Dendritic cell treated with granulocyte-macrophage colony-stimulating factor and Interleukin-4, amounts not matched to agents 40 ng/mL and 50 ng/mL, for 4 days (primary cell): ENCODE data around the gene NCOA6.

ENCODE experiments used
- H3K27ac Mint-ChIP-seq: one replicate; pipeline ENCODE4 v1.8.0; 2022; ENCODE audit warnings: mild to moderate bottlenecking, mixed read lengths
- H3K27me3 Mint-ChIP-seq: one replicate; pipeline ENCODE4 v1.8.0; 2022; ENCODE audit warnings: mild to moderate bottlenecking, mixed read lengths
- H3K36me3 Mint-ChIP-seq: one replicate; pipeline ENCODE4 v1.8.0; 2022; ENCODE audit warnings: low read depth, mixed read lengths
- H3K4me1 Mint-ChIP-seq: one replicate; pipeline ENCODE4 v1.8.0; 2022; ENCODE audit warnings: low read depth, mixed read lengths
- H3K4me3 Mint-ChIP-seq: one replicate; pipeline ENCODE4 v1.8.0; 2022; ENCODE audit warnings: mild to moderate bottlenecking, moderate library complexity, mixed read lengths
- H3K9me3 Mint-ChIP-seq: one replicate; pipeline ENCODE4 v1.8.0; 2022; ENCODE audit warnings: mixed read lengths
- intact Hi-C: fragments of 100-400 bp; cut with micrococcal nuclease; formaldehyde crosslinking; loops from one replicate; pipeline ENCODE4 v1.15.0; 2022

NCOA6 gene

GRCh38 chr20:34852298-34852697, 26.8 kb upstream of the NCOA6 start:
- H3K9me3 Mint-ChIP-seq, result no peaks in the 10 kb centered on the region
- H3K27ac Mint-ChIP-seq, result no peak overlapping the region
- intact Hi-C loops, result no loop called here
- no peak overlapping the region for H3K4me3 Mint-ChIP-seq
- H3K27me3 Mint-ChIP-seq, result no peaks in the 10 kb centered on the region
- no peaks in the 10 kb centered on the region for H3K4me1 Mint-ChIP-seq
- peaks cover 11% of the 10 kb centered on the region for H3K36me3 Mint-ChIP-seq

- no peaks in the 10 kb centered on the region for H3K4me1 Mint-ChIP-seq
- no peaks in the 10 kb centered on the region for H3K9me3 Mint-ChIP-seq
- intact Hi-C loops, result no loop called here
- no peaks in the 10 kb centered on the region for H3K27me3 Mint-ChIP-seq
- H3K27ac Mint-ChIP-seq, result no peak overlapping the region
- peaks cover 15% of the 10 kb centered on the region for H3K36me3 Mint-ChIP-seq
- no peak overlapping the region for H3K4me3 Mint-ChIP-seq
Observed at GRCh38 chr20:34850969-34851368, 25.5 kb upstream of the NCOA6 start.

GRCh38 chr20:34849778-34850177, 24.3 kb upstream of the NCOA6 start:
- Mint-ChIP-seq H3K27ac (no peak overlapping the region), H3K4me1 (no peaks in the 10 kb centered on the region), H3K36me3 (peaks cover 15% of the 10 kb centered on the region), H3K27me3 (no peaks in the 10 kb centered on the region), H3K4me3 (no peak overlapping the region), H3K9me3 (no peaks in the 10 kb centered on the region)
- intact Hi-C loops, result no loop called here

GRCh38 chr20:34848597-34848996, 23.1 kb upstream of the NCOA6 start:
- peaks cover 15% of the 10 kb centered on the region for H3K36me3 Mint-ChIP-seq
- no peak overlapping the region for H3K4me3 Mint-ChIP-seq
- intact Hi-C loops, result no loop called here
- no peaks in the 10 kb centered on the region for H3K9me3 Mint-ChIP-seq
- H3K27me3 Mint-ChIP-seq, result no peaks in the 10 kb centered on the region
- no peak overlapping the region for H3K27ac Mint-ChIP-seq
- no peaks in the 10 kb centered on the region for H3K4me1 Mint-ChIP-seq

GRCh38 chr20:34843421-34843820, 18.0 kb upstream of the NCOA6 start:
- H3K4me3 Mint-ChIP-seq, result no peak overlapping the region
- no peak overlapping the region for H3K27ac Mint-ChIP-seq
- intact Hi-C loops, result no loop called here
- H3K4me1 Mint-ChIP-seq, result no peaks in the 10 kb centered on the region
- peaks cover 6% of the 10 kb centered on the region for H3K36me3 Mint-ChIP-seq
- no peaks in the 10 kb centered on the region for H3K27me3 Mint-ChIP-seq
- no peaks in the 10 kb centered on the region for H3K9me3 Mint-ChIP-seq

- peaks cover 3% of the 10 kb centered on the region for H3K36me3 Mint-ChIP-seq
- no peaks in the 10 kb centered on the region for H3K9me3 Mint-ChIP-seq
- H3K27ac Mint-ChIP-seq, result no peak overlapping the region
- intact Hi-C loops, result no loop called here
- no peaks in the 10 kb centered on the region for H3K27me3 Mint-ChIP-seq
- no peaks in the 10 kb centered on the region for H3K4me1 Mint-ChIP-seq
- H3K4me3 Mint-ChIP-seq, result no peak overlapping the region
Observed at GRCh38 chr20:34842143-34842542, 16.7 kb upstream of the NCOA6 start.

GRCh38 chr20:34834459-34834893, 9.0 kb upstream of the NCOA6 start:
- intact Hi-C loops, result loop anchor here (5.0 kb wide), 1 partner anchor 128 kb away; no protein-coding TSS in a partner anchor
- Mint-ChIP-seq H3K27ac (no peak overlapping the region), H3K4me1 (peaks cover 12% of the 10 kb centered on the region)

GRCh38 chr20:34831936-34832335, 6.5 kb upstream of the NCOA6 start:
- Mint-ChIP-seq H3K27ac (no peak overlapping the region), H3K36me3 (no peaks in the 10 kb centered on the region), H3K27me3 (no peaks in the 10 kb centered on the region), H3K9me3 (no peaks in the 10 kb centered on the region), H3K4me3 (no peak overlapping the region), H3K4me1 (peaks cover 12% of the 10 kb centered on the region)
- intact Hi-C loops, result loop anchor here (5.0 kb wide), 1 partner anchor 130 kb away; no protein-coding TSS in a partner anchor

More at GRCh38 chr20:34834459-34834893, 9.0 kb upstream of the NCOA6 start:
- Mint-ChIP-seq H3K4me3 (no peak overlapping the region), H3K9me3 (no peaks in the 10 kb centered on the region), H3K36me3 (no peaks in the 10 kb centered on the region), H3K27me3 (no peaks in the 10 kb centered on the region)

GRCh38 chr20:34829191-34829590, 3.7 kb upstream of the NCOA6 start:
- no peaks in the 10 kb centered on the region for H3K9me3 Mint-ChIP-seq
- H3K27me3 Mint-ChIP-seq, result no peaks in the 10 kb centered on the region
- intact Hi-C loops, result no loop called here
- no peak overlapping the region for H3K4me3 Mint-ChIP-seq
- no peak overlapping the region for H3K27ac Mint-ChIP-seq
- H3K4me1 Mint-ChIP-seq, result peaks cover 19% of the 10 kb centered on the region
- H3K36me3 Mint-ChIP-seq, result peaks cover 8% of the 10 kb centered on the region

- intact Hi-C loops, result loop anchor here (2.0 kb wide), 1 partner anchor 50 kb away; no protein-coding TSS in a partner anchor
- Mint-ChIP-seq H3K4me3 (peak overlapping the region; percentile 95), H3K36me3 (peaks cover 20% of the 10 kb centered on the region), H3K27ac (peak overlapping the region; percentile 89), H3K9me3 (no peaks in the 10 kb centered on the region), H3K27me3 (no peaks in the 10 kb centered on the region), H3K4me1 (peaks cover 43% of the 10 kb centered on the region)
Observed at GRCh38 chr20:34824806-34825529, 483 bp downstream of the NCOA6 start.

- Mint-ChIP-seq H3K27me3 (no peaks in the 10 kb centered on the region), H3K27ac (peak overlapping the region; percentile 89), H3K9me3 (no peaks in the 10 kb centered on the region), H3K4me3 (peak overlapping the region; percentile 95), H3K36me3 (peaks cover 20% of the 10 kb centered on the region), H3K4me1 (peaks cover 43% of the 10 kb centered on the region)
- intact Hi-C loops, result loop anchor here (2.0 kb wide), 1 partner anchor 50 kb away; no protein-coding TSS in a partner anchor
Observed at GRCh38 chr20:34824452-34824805, 1.0 kb downstream of the NCOA6 start.

GRCh38 chr20:34824026-34824425, 1.4 kb downstream of the NCOA6 start:
- Mint-ChIP-seq H3K27ac (peak overlapping the region; percentile 89), H3K4me1 (peaks cover 43% of the 10 kb centered on the region), H3K27me3 (no peaks in the 10 kb centered on the region), H3K4me3 (peak overlapping the region; percentile 95), H3K9me3 (no peaks in the 10 kb centered on the region), H3K36me3 (peaks cover 20% of the 10 kb centered on the region)
- intact Hi-C loops, result loop anchor here (2.0 kb wide), 1 partner anchor 51 kb away; no protein-coding TSS in a partner anchor

GRCh38 chr20:34820805-34821578, 4.5 kb downstream of the NCOA6 start:
- Mint-ChIP-seq H3K9me3 (no peaks in the 10 kb centered on the region), H3K36me3 (peaks cover 20% of the 10 kb centered on the region), H3K27me3 (no peaks in the 10 kb centered on the region), H3K27ac (no peak overlapping the region), H3K4me1 (peaks cover 58% of the 10 kb centered on the region), H3K4me3 (no peak overlapping the region)
- intact Hi-C loops, result no loop called here

GRCh38 chr20:34817801-34818200, 7.7 kb downstream of the NCOA6 start:
- Mint-ChIP-seq H3K4me3 (no peak overlapping the region), H3K4me1 (peaks cover 39% of the 10 kb centered on the region), H3K27ac (no peak overlapping the region)

More at GRCh38 chr20:34817801-34818200, 7.7 kb downstream of the NCOA6 start:
- H3K36me3 Mint-ChIP-seq, result peaks cover 11% of the 10 kb centered on the region
- no peaks in the 10 kb centered on the region for H3K9me3 Mint-ChIP-seq
- H3K27me3 Mint-ChIP-seq, result no peaks in the 10 kb centered on the region
- intact Hi-C loops, result no loop called here
